Fibroblast of skin of right quadriceps (primary cell): ENCODE results near the gene PCNT.
A peak's percentile ranks its signal among the peaks of the same experiment; 100 is the strongest.
"Not testable (repeated sequence)": the region's sequence is repeated elsewhere in the genome, so short reads cannot be mapped to it uniquely, and the experiment has no call there.

Experiments used
- DNase-seq: peaks from one replicate; pipeline ENCODE4 v3.0.0-alpha.2; 2013

Gene PCNT

DNA sequence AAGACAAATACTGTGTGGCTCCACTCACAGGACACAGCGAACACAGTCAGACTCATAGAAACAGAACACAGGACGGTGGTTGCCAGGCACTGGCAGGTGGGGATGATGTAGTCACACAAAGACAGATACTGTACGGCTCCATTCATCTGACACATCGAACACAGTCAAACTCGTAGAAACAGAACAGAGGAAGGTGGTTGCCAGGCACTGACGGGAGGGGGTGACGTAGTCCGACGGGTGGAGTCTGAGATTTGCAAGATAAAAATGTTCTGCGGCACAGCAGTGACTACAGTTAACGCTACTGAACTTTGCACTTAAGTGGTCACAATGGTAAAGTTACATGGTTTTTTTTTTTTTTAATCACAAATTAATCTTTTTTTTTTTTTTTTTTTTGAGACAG lies 19.0 kb upstream of the PCNT start:
- DNase-seq: no peak

DNA sequence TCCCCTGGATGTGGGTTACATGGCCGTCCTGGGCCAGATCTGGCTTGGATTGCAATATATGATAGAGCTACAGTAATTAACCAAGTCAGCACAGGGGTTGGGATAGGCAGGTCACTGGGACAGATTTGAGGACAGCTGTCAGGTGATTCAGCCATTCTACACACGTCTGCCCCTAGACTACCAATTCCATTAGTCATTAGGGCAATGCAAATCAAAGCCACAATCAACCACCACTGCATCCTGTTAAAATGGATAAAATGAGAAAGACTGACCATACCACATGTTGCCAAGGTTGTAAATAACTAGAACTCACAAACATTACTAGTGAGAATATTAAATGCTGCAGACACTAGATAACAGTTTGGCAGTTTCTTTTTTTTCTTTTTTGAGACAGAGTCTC lies 16.3 kb upstream of the PCNT start:
- DNase-seq: peak; percentile 50

DNA sequence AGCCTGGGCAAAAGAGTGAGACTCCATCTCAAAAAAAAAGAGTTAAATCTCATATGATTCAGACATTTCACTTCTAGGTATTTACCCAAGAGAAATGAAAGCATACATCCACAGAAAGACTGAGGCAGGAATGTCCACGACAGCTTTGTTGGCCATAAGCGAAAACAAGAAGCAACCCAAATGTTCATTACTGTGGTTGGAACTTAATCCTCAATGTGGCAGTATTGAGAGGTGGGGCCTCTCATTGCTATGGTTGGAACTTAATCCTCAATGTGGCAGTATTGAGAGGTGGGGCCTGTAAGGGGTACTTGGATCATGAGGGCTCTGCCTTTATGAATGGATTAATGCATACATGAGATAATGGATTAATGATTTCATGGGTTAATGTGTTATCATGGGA lies 15.5 kb upstream of the PCNT start:
- no peak for DNase-seq

- DNase-seq: not testable (repeated sequence)
Measured at GRCh38 chr21:46310260-46310659, 13.7 kb upstream of the PCNT start.

DNA sequence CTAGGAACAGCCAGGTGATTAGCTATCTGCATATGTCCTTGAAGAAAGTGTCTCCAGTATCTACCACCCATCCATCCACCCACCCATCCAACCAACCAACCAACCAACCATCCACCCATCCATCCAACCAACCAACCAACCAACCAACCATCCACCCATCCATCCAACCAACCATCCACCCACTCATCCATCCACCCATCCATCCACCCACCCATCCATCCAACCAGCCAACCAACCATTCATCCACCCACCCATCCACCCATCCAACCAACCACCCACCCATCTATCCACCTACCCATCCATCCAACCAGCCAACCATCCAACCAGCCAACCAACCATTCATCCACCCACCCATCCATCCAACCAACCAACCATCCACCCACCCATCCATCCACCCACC lies 12.4 kb upstream of the PCNT start:
- DNase-seq: no peak

GRCh38 chr21:46312949-46313348 lies 11.0 kb upstream of the PCNT start:
- DNase-seq: no peak

GRCh38 chr21:46314441-46315020 lies 9.4 kb upstream of the PCNT start:
- DNase-seq: no peak

- no peak for DNase-seq
Measured at GRCh38 chr21:46316708-46317324, 7.1 kb upstream of the PCNT start.

- no peak for DNase-seq
Measured at GRCh38 chr21:46317710-46318463, 6.1 kb upstream of the PCNT start.

DNA sequence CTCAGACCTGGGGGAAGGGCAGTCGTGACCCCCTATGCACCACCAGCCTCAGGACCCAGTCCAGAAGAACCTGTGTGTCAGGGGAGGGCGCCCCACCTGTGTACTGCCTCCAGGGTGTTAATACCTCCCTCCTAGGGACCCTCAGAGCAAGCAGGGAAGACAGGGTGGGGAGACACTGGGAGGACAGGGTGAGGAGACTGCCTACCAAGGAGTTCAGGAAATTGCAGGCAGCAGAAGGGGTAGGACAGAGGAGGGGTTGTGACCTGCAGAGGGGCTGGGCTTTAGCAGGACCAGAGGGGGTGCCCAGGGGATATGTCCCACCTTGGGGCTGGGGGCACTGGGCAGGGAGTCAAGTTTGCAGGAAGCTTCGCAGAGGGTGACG lies 5.5 kb upstream of the PCNT start:
- DNase-seq: no peak

- no peak for DNase-seq
Measured at GRCh38 chr21:46319186-46319585, 4.8 kb upstream of the PCNT start.

GRCh38 chr21:46320331-46320801 lies 3.6 kb upstream of the PCNT start:
- DNase-seq: no peak

GRCh38 chr21:46322351-46323226 lies 1.4 kb upstream of the PCNT start:
- DNase-seq: peak; percentile 28

DNA sequence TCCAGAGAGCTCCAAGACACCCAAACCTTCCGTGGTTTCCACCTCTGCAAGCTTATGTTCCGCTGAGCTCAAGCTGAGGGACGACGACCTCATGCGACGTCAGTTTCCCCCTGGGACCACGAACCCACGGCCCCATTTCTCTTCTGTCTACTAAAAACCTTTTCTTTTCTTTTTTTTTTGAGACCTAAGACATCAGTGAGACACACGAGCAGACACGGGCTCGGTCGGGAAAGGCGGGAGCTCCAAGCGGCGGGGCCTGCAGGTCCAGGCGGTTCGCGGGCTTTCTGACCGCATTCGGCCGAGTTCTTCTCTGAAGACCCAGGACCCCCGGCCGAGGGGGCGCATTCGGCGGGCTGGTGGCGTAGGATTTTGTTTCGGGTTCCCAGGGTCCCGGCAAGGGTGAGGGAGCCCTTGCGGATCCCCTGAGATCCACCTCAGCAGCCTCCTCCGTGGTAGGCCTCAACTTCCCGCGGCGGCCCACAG lies 688 bp upstream of the PCNT start:
- DNase-seq: no peak

DNA sequence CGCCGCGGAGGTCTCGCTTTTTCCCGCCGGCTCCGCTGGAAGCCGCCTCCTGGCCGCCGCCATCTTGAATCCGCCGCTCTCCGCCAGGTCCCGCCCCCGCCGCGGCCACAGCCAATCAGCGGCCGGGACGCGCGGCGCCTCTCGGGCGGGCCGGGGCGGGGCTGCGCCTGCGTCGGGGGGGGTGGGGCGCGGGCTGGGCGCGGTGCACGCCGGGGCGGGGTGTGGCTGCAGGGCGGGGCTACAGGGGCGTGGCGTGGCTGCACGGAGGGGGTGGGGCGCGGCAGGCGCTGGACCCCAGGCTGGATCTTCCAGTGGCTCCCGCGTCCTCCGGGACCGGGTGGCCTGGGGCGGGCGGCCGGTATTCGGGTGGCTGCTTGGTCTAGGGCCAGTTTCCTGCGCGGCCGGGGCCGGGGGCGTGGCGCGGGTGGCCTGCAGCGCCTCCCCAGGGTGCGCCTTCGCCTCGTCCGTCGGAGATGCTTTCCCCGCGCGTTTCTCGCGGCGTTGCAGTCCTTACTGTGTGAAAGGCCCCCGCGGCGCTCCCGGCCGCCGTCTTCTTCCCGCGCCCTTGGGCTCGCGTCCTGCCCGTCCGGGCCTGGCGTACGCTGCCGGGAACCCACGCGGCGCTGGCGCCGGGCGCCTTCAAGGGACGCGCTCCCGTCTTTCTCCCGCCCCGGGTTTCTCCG lies 575 bp downstream of the PCNT start:
- peak; percentile 85 for DNase-seq

DNA sequence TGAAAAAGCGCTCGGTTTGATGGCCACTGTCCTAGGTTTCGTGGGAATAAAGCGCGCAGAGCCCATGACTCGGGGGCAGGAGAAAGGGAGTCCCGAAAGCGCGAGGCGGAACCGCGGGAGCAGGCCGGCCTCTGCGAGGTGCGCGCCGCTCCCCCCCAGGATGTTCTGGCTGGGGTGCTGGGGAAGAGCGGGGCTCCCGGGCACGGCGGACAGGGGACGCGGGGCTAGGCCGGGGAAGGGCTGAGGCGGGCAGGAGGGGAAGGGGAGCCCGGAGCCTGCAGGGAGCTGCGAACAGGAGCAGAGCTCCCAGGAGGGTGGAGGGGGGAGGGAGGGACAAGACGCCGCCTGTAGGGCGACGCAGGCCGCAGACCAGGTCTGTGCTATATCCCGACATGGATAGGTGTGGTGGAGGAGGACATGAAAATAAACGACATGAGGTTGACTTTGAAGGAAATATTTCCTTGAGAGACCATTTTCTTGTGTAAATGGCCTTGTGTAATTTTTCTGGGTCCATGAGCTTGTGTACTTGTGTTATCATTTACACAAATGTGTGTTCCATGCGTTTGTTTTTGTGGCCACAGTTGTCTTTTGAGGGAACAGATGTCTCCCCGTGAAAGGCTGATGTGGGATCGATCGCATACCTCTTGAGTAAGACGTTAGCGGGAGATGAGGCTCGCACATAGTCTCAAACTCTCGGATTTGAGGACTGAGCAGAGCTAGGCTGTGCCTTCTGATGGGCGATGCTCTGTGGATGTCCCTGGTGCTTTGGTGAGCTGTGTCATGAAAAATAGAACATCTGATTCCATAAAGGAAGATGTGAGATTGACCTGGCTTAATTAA lies 1.3 kb downstream of the PCNT start:
- DNase-seq: peak; percentile 53

DNA sequence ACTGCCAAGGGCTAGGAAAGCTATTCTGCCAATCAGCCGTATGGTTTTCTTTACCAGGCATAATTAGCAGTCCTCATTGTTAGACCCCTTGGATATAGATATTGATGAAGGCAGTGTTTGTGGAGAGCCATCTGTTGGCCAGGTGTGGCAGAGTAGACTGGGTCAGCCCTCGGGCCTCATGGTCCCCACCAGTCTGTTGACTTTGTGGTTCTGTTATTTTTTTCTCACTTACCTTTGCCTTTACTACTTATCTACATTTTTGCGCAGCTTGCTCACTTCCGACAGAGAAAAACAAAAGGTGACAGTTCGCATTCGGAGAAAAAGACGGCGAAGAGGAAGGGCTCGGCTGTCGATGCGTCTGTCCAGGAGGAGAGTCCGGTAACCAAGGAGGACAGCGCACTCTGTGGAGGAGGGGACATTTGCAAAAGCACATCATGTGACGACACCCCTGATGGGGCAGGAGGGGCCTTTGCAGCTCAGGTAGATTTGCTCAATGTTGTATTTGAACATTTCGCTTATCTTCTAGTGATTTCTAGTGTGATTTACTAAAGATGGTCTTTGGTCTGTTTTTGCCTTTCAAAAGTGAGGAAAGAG lies 2.3 kb downstream of the PCNT start:
- DNase-seq: no peak

GRCh38 chr21:46327711-46328110 lies 3.8 kb downstream of the PCNT start:
- DNase-seq: no peak

GRCh38 chr21:46328151-46328550 lies 4.2 kb downstream of the PCNT start:
- no peak for DNase-seq

- no peak for DNase-seq
Measured at GRCh38 chr21:46329796-46330195, 5.8 kb downstream of the PCNT start.
